CD4-positive, alpha-beta T cell treated with Interleukin-4 for 1 hour (primary cell): ENCODE results near the gene GLS.
"Not testable (repeated sequence)": the region's sequence is repeated elsewhere in the genome, so short reads cannot be mapped to it uniquely, and the experiment has no call there.

ENCODE experiments used
- DNase-seq, 2 donors: peaks; one replicate each; pipeline ENCODE4 v3.0.0-alpha.2; 2020 to 2022

GLS gene

DNA sequence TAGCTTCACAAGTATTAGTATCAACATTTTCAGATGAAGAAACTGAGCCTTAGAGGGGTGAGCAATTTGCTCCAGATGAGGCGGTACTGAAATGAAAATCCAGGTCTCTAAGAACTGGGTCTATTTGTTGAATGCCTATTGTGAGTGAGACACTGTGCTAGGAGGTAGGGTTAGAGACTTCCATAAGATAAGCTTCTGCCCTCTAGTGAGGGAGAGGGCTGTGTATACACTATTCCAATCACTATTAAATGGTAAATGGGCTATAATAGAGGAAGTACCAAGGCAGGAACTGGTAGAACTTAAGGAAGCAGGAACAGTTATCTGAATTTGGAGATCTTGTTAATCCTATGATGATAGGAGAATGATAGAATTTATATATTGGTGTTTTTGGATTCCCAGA, 23.6 kb upstream of the GLS start:
- no peak for DNase-seq

DNA sequence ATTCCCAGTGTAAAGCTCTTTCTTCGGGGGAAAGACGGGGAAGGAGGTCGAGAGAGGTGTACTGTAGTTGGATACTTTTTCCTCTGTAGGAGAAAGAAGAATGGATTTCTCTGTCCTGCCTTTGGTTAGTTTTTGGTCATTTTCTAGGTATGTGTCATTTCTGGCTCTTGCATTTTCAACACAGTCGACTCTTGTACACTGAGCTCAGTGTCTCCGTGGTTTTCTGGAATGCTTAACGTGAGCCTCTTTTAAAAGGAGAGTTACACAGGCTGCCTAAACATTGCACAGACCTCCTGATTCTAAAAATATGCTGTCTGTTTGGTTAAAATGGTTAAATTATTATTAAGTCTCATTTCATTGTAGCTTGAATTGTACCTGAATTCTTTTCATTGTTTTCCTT, 21.8 kb upstream of the GLS start:
- no peak for DNase-seq

DNA sequence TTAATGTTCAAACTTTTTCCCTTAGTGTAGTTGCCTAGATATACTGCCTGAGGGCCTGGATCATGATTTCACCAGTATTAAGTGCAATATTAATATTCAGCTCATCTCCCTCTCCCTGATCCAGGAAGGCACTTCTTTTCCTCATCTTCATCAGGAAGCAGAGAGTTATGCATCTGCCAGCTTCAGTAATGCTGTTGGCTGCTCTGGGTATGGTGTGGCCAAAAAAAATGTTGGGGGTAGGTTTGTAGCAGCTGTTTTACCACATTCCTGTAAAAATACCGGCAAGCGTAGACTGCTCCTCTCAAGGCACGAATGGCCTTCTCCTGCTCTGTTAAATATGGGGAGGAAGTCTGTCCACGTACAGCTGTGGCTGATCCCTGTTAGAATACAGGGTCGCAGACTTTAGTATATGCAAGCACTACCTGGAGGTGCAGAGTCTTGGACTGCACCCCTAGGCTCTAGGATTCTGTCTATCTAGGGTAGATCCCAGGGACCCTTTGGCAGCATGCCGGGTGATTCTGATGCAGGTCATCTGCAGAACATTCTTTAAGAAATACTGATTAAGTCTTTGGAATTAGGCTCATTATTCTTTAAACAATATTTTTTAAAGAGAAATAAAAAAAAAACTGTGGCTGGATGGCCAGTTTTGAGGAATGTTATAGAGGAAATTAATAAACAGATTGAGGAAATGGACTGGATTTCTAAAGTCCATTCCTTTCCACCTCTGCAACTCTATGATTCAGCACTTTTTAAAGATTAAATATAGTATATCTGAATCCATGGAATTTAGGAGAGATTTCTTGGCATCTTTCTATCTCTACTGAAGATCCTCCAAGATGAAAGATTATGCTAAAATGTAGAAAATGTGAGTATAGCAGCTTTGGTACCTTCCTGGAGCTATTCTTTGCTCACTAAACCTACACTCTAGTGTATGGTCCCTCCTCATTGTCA, 21.0 kb upstream of the GLS start:
- no peak for DNase-seq

DNA sequence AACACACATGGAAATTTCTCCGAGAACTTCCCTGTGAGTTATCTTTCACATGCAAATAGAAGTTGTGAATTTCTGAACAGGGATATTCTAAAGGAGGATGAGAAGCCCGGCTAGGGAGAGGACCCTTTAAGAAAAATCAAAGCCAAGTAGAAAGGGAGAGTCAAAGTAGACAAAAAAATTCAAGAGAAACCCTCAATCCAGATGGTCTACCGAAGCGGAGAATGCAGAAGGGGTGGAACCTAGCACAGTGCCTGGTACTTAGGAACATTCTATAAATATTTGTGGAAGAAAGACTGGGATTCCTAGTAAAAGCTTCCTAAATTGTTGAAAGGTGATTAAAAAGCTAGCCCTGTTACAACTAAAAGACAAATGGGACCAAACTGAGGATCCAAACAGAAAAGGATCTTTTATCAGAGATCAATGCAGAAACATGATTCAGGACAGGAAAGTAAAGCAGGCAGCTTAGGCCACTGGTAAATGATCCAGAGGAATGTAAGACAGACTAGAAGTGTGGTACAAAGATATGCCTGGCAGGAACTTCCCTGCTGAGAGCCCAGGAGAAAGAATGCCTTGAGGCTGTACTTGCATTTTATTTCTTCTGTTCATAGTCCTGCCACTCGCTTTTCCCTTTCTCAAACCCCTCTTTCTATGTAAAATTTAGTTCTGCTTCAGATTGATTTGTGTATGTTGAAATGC, 19.5 kb upstream of the GLS start:
- no peak for DNase-seq

DNA sequence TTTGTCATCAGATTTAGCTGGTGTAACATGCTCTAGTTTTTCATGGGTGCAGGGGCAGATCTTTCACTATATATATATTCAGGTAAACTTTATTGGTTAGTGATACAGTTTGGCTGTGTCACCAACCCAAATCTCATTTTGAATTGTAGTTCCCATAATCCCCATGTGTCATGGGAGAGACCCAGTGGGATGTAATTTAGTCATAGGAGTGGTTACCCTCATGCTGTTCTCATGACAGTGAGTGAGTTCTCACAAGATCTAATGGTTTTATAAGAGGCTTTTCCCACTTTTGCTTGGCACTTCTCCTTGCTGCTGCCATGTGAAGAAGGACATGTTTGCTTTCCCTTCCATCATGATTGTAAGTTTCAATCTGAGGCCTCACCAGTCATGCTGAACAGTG, 18.5 kb upstream of the GLS start:
- DNase-seq: not testable (repeated sequence)

DNA sequence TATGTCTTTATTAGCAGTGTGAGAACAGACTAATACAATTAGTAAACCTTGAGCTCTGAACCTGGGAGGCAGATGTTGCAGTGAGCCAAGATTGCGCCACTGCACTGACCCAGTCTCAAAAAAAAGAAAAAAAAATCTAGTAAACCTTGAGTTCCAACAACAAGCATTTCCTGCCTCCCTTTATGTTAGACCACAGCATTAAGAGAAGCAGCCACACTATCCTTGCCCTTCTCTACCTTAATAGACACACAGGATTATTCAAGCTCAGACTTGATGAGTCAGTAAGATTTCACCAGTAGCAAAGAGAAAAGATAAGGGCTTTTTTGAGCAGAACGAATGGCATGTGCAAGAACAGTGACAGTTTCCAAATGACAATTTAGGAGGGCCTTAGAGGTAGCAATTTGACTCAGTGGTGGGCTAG, 18.0 kb upstream of the GLS start:
- DNase-seq: no peak

DNA sequence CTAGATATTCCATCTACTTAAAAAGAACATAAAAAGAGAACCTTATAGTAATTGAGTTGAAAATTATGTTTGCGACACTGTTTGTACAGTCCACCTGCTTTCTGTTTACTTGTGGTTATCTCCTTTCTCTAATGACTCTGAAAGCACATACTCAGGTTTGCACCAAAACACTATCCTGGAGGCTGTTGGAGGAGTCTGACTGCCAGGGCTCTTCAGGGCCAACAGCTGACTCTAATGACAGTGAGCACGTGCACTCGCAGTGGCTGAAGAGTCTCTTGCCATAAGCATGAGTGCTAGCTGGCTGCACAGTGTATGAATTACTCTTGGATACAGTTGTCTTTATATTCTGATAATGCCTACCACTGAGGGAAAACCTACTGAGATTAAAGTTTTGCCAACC, 16.7 kb upstream of the GLS start:
- DNase-seq: no peak

DNA sequence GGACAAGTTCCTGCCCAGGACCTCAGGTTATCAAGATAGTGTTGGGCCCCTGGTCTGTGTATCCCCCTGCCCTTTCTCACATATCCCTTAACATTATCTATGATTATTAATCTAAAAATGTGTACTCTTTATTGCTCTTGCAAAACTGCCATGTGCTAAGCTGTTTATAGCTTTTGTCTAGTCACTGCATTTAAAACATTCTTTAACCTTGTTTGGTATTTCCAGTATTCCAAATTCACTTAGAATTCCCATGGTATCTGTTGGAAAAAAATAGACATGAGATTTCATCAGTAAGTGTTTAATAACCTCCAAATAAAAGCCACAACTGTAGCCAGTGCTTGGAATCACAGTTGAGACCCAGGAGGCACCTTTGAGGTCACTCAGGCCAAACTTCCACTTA, 16.2 kb upstream of the GLS start:
- no peak for DNase-seq

DNA sequence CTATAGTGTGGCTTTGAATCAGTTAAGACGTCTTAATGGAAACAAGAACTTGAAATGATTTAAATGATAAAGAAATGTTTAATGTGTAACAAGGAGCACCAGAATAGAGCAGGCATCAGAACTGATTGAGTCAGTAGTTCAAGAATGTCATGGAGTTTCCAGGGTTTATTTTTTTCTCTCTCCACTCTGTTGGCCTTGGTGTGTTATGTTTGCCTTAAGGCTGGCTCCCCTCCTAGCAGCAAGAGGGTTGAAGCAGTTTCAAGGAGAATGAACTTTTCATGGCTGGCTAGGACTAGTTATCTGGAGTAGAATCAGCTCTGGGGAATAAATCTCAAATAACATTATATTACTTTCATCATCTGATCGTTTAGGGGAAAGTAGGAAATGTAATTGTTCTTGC, 13.4 kb upstream of the GLS start:
- no peak for DNase-seq

DNA sequence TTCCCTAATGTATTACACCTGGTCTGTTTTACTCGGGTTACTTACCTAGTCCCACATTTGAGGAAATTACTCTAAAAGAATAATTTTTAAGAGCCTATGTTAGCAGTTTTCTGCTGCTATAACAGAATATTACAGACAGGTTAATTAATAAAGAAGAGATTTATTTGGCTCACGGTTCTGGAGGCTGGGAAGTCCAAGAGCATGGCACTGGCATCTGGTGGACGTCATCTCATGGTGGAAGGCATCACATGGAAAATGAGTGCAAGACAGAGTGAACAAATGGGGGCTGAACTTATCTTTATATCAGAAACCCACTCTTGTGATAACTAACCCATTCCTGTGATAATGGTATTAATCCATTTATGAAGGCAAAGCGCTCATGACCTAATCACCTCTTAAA, 12.8 kb upstream of the GLS start:
- no peak for DNase-seq

DNA sequence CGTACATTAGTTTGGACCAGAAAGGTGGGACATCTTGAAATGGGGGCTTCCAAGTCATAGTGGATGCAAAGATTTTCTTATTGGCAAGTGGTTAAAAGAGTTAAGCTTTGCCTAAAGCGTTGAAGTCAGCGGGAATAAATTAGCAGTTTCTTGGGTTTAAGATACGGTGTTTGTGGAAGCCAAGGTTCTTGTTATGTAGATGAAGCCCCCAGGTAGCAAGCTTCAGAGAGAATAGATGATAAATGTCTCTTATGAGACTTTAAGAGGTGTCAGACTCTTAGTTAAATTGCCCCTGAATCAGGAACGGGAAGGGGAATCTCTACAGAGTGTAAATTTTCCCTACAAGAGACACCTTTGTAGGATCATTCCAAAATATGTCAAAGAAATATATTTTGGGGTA, 10.9 kb upstream of the GLS start:
- no peak for DNase-seq

DNA sequence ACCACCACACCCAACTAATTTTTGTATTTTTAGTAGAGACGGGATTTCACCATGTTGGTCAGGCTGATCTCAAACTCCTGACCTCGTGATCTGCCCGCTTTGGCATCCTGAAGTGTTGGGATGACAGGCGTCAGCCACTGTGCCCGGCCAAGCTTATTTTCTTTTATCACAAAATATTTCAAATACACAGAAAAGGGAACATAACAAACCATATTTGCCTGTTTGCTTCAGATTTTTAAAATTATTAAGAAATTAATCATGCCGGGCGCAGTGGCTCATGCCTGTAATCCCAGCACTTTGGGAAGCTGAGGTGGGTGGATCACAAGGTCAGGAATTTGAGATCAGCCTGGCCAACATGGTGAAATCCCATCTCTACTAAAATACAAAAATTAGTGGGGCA, 7.2 kb upstream of the GLS start:
- not testable (repeated sequence) for DNase-seq

DNA sequence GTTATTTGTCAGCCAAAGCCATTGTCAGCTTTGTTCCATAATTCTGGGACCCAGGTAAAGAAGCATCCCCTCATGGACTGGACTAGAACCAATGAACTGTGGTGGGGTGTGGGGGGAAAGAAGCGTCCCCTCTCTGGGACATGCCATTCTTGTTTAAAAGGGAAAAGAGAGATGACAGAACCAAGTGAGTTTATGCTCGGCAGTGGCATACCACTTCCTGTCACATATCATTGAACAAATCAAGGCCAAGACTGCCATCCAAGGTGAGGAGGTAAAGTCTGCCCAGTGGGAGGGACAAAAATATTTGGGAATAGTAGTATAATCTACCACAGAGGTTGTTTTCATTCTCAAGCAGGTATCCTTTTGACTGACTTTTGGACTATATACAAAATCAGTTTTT, 4.7 kb upstream of the GLS start:
- DNase-seq: peak; percentile 19 to 58

DNA sequence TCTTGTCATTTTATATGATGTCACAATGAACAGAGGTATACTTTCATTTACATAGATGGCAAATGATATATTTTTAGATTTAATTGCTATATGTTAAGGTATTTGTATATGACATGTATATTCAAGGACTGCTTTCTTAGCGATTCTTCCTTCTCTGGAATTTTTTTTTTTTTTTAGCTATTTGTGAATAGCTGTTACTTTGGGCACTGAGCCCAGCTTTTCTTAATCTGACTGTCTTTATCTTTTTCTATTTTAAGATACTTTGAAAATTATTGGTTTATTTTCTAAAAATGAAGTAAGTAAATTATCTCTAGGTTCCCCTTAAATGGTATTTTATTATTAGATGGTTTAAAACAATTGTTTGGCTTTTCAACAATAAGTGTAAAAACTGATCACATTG, 4.0 kb upstream of the GLS start:
- no peak for DNase-seq

DNA sequence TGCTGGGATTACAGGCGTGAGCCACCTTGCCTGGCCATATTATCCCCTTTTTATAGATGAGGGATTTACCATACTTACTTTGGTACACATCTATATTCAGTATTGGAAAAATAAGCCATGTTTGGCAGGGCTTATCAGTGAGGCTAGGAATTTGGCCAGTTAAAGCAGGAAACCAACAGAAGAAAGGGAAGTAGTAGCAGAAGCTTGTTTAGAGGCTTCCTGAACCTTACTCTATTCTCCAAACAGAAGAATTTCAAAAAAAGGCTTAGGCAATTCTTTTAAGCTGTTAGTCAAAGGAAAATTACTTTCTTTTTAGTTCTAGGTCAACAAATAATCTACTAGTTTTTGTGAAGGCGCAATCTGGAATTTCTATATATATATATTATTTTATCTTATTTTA, 3.2 kb upstream of the GLS start:
- DNase-seq: no peak

DNA sequence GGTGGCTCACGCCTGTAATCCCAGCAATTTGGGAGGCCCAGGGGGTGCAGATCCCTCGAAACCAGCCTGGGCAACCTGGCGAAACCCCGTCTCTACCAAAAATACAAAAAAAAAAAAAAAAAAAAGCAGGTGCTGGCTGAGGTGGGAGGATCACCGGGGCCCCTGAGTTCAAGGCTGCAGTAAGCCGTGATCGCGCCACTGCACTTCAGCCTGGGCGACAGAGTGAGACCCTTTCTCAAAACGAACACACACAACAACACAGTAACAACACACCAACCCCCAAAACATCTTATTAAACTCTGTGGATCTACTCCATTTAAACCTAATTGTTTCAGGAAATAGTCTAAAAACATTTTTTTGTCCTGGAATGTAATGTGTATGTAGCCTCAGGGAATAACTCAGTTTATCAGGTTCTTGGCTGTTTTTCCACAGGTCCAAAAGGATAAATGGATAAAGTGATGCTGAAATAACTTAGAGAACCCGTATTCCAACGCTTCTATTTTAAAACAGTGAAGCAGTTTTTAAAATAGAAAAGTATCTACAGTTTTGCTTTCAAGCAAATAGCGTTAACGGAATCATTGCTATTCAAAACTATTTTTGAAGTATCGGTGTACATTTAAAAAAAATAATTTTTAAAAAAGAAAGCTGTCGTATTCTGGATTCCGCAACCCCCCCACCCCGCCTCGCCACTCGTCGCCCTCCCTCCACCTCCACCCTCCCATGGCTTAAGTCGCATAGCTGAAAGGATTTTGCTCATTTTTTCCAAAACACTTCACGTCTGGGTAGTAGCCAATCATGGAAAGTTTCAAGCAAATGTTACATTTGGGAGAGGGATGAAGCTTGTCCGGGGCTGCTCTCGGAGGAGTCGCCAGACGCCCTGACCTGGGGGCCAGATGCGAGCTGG, 895 bp upstream of the GLS start:
- DNase-seq: no peak

DNA sequence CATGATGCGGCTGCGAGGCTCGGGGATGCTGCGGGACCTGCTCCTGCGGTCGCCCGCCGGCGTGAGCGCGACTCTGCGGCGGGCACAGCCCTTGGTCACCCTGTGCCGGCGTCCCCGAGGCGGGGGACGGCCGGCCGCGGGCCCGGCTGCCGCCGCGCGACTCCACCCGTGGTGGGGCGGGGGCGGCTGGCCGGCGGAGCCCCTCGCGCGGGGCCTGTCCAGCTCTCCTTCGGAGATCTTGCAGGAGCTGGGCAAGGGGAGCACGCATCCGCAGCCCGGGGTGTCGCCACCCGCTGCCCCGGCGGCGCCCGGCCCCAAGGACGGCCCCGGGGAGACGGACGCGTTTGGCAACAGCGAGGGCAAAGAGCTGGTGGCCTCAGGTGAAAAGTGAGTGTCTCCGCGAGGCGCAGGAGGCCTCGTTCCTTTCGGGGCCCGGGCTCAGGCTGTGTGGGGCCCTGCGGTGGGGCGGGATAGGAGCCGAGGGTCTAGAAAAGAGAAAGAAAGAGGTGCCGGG, 520 bp downstream of the GLS start:
- DNase-seq: no peak

DNA sequence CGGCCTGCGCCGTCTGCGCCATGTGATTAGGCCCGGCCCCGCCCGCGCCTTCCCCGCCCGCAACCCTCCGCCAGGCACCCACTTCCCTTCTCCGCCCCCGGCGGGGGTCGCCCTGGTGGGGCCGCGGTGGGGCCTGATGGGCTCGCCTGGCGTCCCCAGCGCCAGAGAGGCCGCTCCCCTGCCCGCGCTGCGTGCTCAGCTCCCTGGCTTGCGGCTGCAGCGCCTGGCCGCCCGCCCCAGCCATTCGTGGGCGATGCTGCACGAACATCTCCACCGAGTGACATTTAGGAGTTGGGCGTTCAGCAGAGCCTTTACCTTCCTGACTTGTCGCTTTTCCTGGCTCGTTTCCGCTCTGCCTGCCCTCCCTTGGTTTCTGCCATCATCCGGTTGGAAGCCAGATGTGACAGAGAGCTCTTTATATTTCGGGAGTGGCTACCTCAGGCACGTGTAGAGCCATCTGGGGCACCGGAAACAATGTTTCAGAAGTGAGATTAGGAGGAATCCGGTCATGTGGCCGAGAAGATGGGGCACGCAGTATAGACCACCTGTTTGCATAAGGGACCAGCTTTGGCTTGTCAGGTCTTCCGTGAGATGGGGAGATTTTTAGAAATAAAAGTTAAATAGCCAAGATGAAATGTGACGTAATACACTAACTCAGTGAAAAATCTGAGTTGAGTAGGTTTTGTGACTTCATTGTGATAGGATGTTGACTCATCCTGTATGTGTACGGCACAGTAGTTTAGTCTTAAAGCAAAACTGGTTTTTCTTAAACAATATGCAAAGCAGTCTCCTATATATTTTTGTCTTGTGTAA, 1.2 kb downstream of the GLS start:
- DNase-seq: peak; percentile 83 to 89

DNA sequence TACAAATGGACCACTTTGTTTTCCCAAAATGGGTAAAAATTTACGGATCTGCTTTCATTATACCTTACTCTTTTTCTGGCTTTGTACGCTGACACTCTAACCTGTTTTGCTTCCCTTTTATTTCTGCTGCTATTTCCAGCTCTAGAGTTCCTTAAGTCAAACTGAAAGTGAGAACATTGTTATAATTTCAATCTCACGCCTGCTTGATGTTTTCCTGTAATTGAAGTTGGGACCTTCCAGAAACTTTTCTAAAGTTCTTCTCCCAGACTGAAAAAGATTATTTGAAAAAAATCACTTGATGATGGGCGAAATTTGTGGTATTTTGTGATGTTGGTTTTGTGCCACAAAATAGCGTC, 1.8 kb downstream of the GLS start:
- DNase-seq: no peak

DNA sequence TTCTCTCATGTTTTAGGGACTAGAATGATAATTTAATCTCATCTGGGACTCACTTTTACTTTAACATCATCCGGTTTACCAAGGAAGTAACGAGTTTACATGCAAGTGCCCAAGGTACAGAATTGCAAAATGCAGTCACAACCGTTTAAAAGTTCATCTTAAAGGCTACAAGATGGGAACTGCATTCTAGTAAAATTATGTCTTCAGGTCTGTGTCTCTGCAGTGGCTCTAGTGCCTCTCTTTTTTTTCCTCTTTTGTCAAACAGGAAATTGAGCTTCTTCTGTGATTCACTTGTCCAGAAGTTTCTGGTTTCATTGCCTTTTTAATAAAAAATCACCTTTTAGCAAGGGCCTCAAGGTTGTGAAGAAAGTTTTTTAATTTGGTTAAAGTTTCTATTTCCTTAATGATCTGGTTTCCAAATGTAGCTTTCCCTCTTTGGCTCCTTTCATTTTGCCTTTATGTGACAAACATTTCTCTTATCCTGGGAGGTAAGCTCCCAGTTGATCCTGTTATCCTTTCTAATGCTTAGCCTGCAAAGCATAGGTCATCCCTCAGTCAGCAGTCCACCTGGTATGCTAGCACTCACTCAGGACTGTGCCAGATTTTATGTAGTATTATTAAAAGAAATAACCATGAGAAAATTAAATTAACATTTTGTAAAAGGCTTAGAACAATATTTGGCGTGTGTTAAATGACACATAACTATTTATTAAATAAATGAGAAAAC, 2.4 kb downstream of the GLS start:
- DNase-seq: peak in 1 of 2 donors; percentile 43

DNA sequence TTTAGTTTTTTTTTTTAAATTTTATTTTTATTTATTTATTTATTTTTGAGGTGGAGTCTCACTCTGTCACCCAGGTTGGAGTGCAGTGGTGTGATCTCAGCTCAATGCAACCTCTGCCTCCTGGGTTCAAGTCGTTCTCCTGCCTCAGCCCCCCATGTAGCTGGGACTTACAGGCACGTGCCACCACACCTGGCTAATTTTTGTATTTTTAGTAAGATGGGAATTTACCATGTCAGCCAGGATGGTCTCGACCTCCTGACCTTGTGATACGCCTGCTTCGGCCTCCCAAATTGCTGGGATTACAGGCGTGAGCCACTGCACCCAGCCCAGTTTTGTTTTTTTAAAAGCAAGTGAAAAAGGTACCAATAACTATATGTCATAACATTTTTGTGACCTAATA, 5.2 kb downstream of the GLS start:
- not testable (repeated sequence) for DNase-seq

DNA sequence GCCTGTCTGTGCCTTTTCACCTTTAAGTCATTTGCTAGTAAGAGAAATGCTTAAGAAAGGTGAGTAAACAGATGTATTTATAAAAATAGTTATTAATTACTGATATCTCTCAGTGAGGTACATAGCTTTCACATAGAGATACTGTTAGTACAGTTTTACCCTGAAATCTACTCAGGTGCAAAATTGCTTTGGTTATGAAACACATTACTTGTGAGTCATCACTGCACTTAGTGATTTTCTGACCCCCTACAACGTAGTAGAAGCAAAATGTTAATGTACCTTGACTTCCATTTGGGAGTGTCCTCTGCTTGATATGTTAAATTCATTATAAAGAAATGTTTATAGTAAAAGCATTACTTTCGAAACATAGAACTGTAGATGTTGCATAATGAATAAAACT, 6.5 kb downstream of the GLS start:
- DNase-seq: no peak
